ENCODE measurements around the gene PLXNC1. TPM values are rescaled to one million over a fixed set of nuclear protein-coding genes. Genes with fewer than 3 reads are reported as not detected.

Gene PLXNC1
- total and polyA plus RNA-seq, 2 donors (not counting 1 experiment from before 2014, with no cell fraction given) = 9.7 to 33.6 TPM

GRCh38 chr12:94271351-94271750 is 123.0 kb downstream of the PLXNC1 start:
- Histone ChIP-seq H3K27me3 (replicated peaks in 1 of 4; ENCODE audit: control extremely low read depth in 1 of 4, control insufficient read depth in 3 of 4, insufficient read depth in 4 of 4, low read length in 3 of 4) (no peaks in the 10 kb centered on the region), H3K36me3 (replicated peaks in 1 of 2; ENCODE audit: control extremely low read depth in 1 of 2, control insufficient read depth in 1 of 2, extremely low read depth in 1 of 2, insufficient read depth in 2 of 2, low read length in 1 of 2) (peaks cover 0 to 16% of the 10 kb centered on the region in 2 experiments), H3K9ac (ENCODE audit: low read length) (no peak overlapping the region), H3K4me2 (replicated peaks; ENCODE audit: low read depth, low read length, poor library complexity, severe bottlenecking) (no peak overlapping the region), H3K27ac (ENCODE audit: low read length in 2 of 2) (peak overlapping the region in 1 of 2 donors; percentile 49), H4K20me1 (ENCODE audit: control insufficient read depth, insufficient read depth, low read length, poor library complexity, severe bottlenecking) (no peaks in the 10 kb centered on the region), H2AFZ (ENCODE audit: insufficient read depth, low read depth, low read length, poor library complexity, severe bottlenecking) (no peak overlapping the region), H3K4me3 (ENCODE audit: control extremely low read depth in 1 of 5, extremely low read depth in 1 of 5, insufficient read depth in 1 of 5, low read depth in 2 of 5, low read length in 4 of 5) (no peak overlapping the region), H3K4me1 (ENCODE audit: control insufficient read depth in 2 of 2, insufficient read depth in 2 of 2, low read length in 2 of 2) (peaks cover 24 to 32% of the 10 kb centered on the region in 2 donors), H3K9me3 (ENCODE audit: control extremely low read depth in 1 of 3, control insufficient read depth in 2 of 3, insufficient read depth in 1 of 3, low read length in 2 of 3) (peaks cover 0 to 4% (median 0%) of the 10 kb centered on the region in 3 donors), H3K79me2 (ENCODE audit: control insufficient read depth, insufficient read depth, low read length) (peaks cover 3% of the 10 kb centered on the region)
- ChIA-PET CTCF (interaction anchor here (1.1 kb wide), 1 partner anchor 9 kb away, joined by 3 read pairs; no protein-coding TSS in a partner anchor), POLR2A (no interaction called here)
- H3K9me3 Mint-ChIP-seq (ENCODE audit: insufficient read depth) = no peaks in the 10 kb centered on the region
- no peak for ATAC-seq (ENCODE audit: low read depth)
- no peaks in the 10 kb centered on the region for H3K27me3 Mint-ChIP-seq
- H3K4me1 Mint-ChIP-seq = peaks cover 46% of the 10 kb centered on the region
- intact Hi-C loops (cut with micrococcal nuclease) = no loop called here
- TF ChIP-seq EZH2 (IDR thresholded peaks at IDR 0.05; ENCODE audit: borderline replicate concordance, insufficient read depth, low read depth, low read length, poor library complexity, severe bottlenecking) (no peak), CTCF (IDR thresholded peaks at IDR 0.05) (no peak)
- no peak for DNase-seq
- peak overlapping the region; percentile 8 for H3K27ac Mint-ChIP-seq
- no peak overlapping the region for H3K4me3 Mint-ChIP-seq
- no CpG with 5 or more reads among the region's 6 CpGs for WGBS (ENCODE audit: insufficient coverage)

- H3K4me2 ChIP-seq (replicated peaks; ENCODE audit: low read depth, low read length, poor library complexity, severe bottlenecking) = no peak overlapping the region
- peak overlapping the region; percentile 44 for H3K27ac Mint-ChIP-seq
- CTCF ChIA-PET = interaction anchor here (1.1 kb wide), 1 partner anchor 10 kb away, joined by 3 read pairs; no protein-coding TSS in a partner anchor
- intact Hi-C loops (cut with micrococcal nuclease) = no loop called here
- H3K4me3 Mint-ChIP-seq = no peak overlapping the region
- H3K27ac ChIP-seq (ENCODE audit: low read length in 2 of 2) = no peak overlapping the region
- no peak overlapping the region for H2AFZ ChIP-seq (ENCODE audit: insufficient read depth, low read depth, low read length, poor library complexity, severe bottlenecking)
- ATAC-seq (ENCODE audit: low read depth) (no peak), DNase-seq (no peak)
- H3K9me3 ChIP-seq (ENCODE audit: control extremely low read depth in 1 of 3, control insufficient read depth in 2 of 3, insufficient read depth in 1 of 3, low read length in 2 of 3) = peaks cover 0 to 4% (median 0%) of the 10 kb centered on the region in 3 donors
- no peaks in the 10 kb centered on the region for H3K9me3 Mint-ChIP-seq (ENCODE audit: insufficient read depth)
- WGBS (ENCODE audit: insufficient coverage) = 85% methylated on average over 5 of the region's 5 CpGs
- peaks cover 0 to 17% of the 10 kb centered on the region in 2 experiments for H3K36me3 ChIP-seq (replicated peaks in 1 of 2; ENCODE audit: control extremely low read depth in 1 of 2, control insufficient read depth in 1 of 2, extremely low read depth in 1 of 2, insufficient read depth in 2 of 2, low read length in 1 of 2)
- no peaks in the 10 kb centered on the region for H4K20me1 ChIP-seq (ENCODE audit: control insufficient read depth, insufficient read depth, low read length, poor library complexity, severe bottlenecking)
- peaks cover 37% of the 10 kb centered on the region for H3K4me1 Mint-ChIP-seq
- H3K4me1 ChIP-seq (ENCODE audit: control insufficient read depth in 2 of 2, insufficient read depth in 2 of 2, low read length in 2 of 2) = peaks cover 15 to 23% of the 10 kb centered on the region in 2 donors
- H3K9ac ChIP-seq (ENCODE audit: low read length) = no peak overlapping the region
- no peak overlapping the region for H3K4me3 ChIP-seq (ENCODE audit: control extremely low read depth in 1 of 5, extremely low read depth in 1 of 5, insufficient read depth in 1 of 5, low read depth in 2 of 5, low read length in 4 of 5)
- POLR2A ChIA-PET = no interaction called here
- H3K27me3 Mint-ChIP-seq = no peaks in the 10 kb centered on the region
- no peaks in the 10 kb centered on the region for H3K27me3 ChIP-seq (replicated peaks in 1 of 4; ENCODE audit: control extremely low read depth in 1 of 4, control insufficient read depth in 3 of 4, insufficient read depth in 4 of 4, low read length in 3 of 4)
- TF ChIP-seq EZH2 (IDR thresholded peaks at IDR 0.05; ENCODE audit: borderline replicate concordance, insufficient read depth, low read depth, low read length, poor library complexity, severe bottlenecking) (no peak), CTCF (IDR thresholded peaks at IDR 0.05) (no peak)
- peaks cover 3% of the 10 kb centered on the region for H3K79me2 ChIP-seq (ENCODE audit: control insufficient read depth, insufficient read depth, low read length)
Measured at GRCh38 chr12:94272280-94272679, 123.9 kb downstream of the PLXNC1 start.

All from B cell (primary cell).